K562 (cell line): ENCODE measurements around the gene PYY. TPM values are rescaled to one million over a fixed set of nuclear protein-coding genes. Genes with fewer than 3 reads are reported as not detected.

Experiments
- ATAC-seq: fragments of 200-7000 bp; cut with Tn5 transposase; 3 replicates; pipeline ENCODE4 v1.9.1; 2020; ENCODE audit warnings: moderate library complexity
- BruUV-seq: library from RNA; stranded (reverse); fragments of 400-500 nt; replicated peaks from 2 replicates; lab custom pipeline; 2021; lab: Mats Ljungman, UMichigan
- CTCF ChIA-PET: fragments of 300-600 bp; formaldehyde crosslinking; extraction: SDS; loops from one replicate; lab custom pipeline; 2021; ENCODE audit warnings: low intra/inter-chr PET ratio; lab: Yijun Ruan, JAX
- POLR2A ChIA-PET: fragments of 300-600, 350-650 bp; sonication (Branson Sonifier 250); formaldehyde crosslinking; extraction: SDS; loops from one replicate; lab custom pipeline; 2021; ENCODE audit warnings: antibody characterized with exemption, inconsistent platforms; lab: Yijun Ruan, JAX
- DNase-seq, 4 experiments: peaks; one replicate each; pipeline versions ENCODE4 v3.0.0 to v3.0.0-alpha.2; 2011 to 2018; ENCODE audit warnings: low spot score in 3 of 4, mixed read lengths in 3 of 4; ENCODE audit errors: extremely low read depth in 1 of 4
- FAIRE-seq: peaks from 2 replicates; lab custom pipeline; 2011; peaks lifted over from hg19 to GRCh38; lab: Jason Lieb, UNC
- H2AFZ ChIP-seq: 2 replicates; pipeline ENCODE4 v1.6.0; 2011; ENCODE audit warnings: low read depth, low read length, control low read depth, inconsistent platforms
- H3K27ac ChIP-seq: fragments of 200-600 bp; 3 replicates; pipeline ENCODE4 v1.8.0; 2011; ENCODE audit warnings: low read depth, mild to moderate bottlenecking, control low read depth, inconsistent platforms, low read length, moderate library complexity, mixed read lengths; ENCODE audit errors: extremely low read depth
- H3K27me3 ChIP-seq, 2 experiments: fragments of 300-600 bp in 1 of 2; 2 replicates in 1 of 2; 3 replicates in 1 of 2; pipeline versions ENCODE4 v1.6.0 to v1.8.0; 2011; ENCODE audit warnings: inconsistent platforms in 2 of 2, low read length in 2 of 2, mild to moderate bottlenecking in 1 of 2, mixed read lengths in 1 of 2, moderate library complexity in 1 of 2; ENCODE audit not compliant: control insufficient read depth in 2 of 2, insufficient read depth in 2 of 2
- H3K36me3 ChIP-seq: fragments of 300-600 bp; 3 replicates; pipeline ENCODE4 v1.8.0; 2011; ENCODE audit warnings: mild to moderate bottlenecking, low read length, inconsistent platforms; ENCODE audit not compliant: control insufficient read depth, insufficient read depth
- H3K4me1 ChIP-seq, 2 experiments: fragments of 200-600 bp in 1 of 2; replicated peaks in 1 of 2; 2 replicates in 1 of 2; 3 replicates in 1 of 2; pipeline versions ENCODE4 v1.5.1 to v1.8.0; 2011; ENCODE audit warnings: inconsistent platforms in 2 of 2, low read length in 2 of 2, mild to moderate bottlenecking in 1 of 2, mixed read lengths in 1 of 2, moderate library complexity in 1 of 2; ENCODE audit not compliant: control insufficient read depth in 2 of 2, insufficient read depth in 2 of 2
- H3K4me2 ChIP-seq: 2 replicates; pipeline ENCODE4 v1.6.1; 2011; ENCODE audit warnings: low read length, control low read depth, inconsistent platforms, mixed read lengths; ENCODE audit not compliant: insufficient read depth
- H3K4me3 ChIP-seq: fragments of 200-600 bp; sonication (generic), shearing (Covaris generic); 2 replicates; pipeline ENCODE4 v1.5.1; 2016; ENCODE audit warnings: control low read depth, inconsistent platforms
- H3K79me2 ChIP-seq: fragments of 200-600 bp; 3 replicates; pipeline ENCODE4 v1.8.0; 2011; ENCODE audit warnings: low read length, inconsistent platforms; ENCODE audit not compliant: control insufficient read depth, insufficient read depth
- H3K9ac ChIP-seq, 2 experiments: 2 replicates each; pipeline versions ENCODE4 v1.6.0 to v1.6.1; 2011; ENCODE audit warnings: low read depth in 2 of 2, low read length in 2 of 2, control low read depth in 1 of 2, inconsistent platforms in 1 of 2, mild to moderate bottlenecking in 1 of 2, mixed read lengths in 1 of 2; ENCODE audit not compliant: insufficient read depth in 1 of 2
- H3K9me1 ChIP-seq: one replicate; pipeline ENCODE4 v1.6.0; 2011; ENCODE audit warnings: inconsistent platforms, mild to moderate bottlenecking, low read length, moderate library complexity; ENCODE audit not compliant: control insufficient read depth, insufficient read depth
- H3K9me3 ChIP-seq: replicated peaks from 2 replicates; pipeline ENCODE4 v1.5.1; 2011; ENCODE audit warnings: low read depth, low read length, inconsistent platforms; ENCODE audit not compliant: control insufficient read depth, insufficient read depth
- H4K20me1 ChIP-seq: replicated peaks from 2 replicates; pipeline ENCODE4 v1.6.1; 2011; ENCODE audit warnings: low read length, inconsistent platforms, mixed read lengths; ENCODE audit not compliant: control insufficient read depth, insufficient read depth
- EGR1 ChIP-seq: fragments of 450-650 bp; conservative IDR thresholded peaks from 2 replicates; pipeline ENCODE4 v1.6.1; 2017; ENCODE audit warnings: mild to moderate bottlenecking
- GATAD2A ChIP-seq: fragments of 450-650 bp; IDR thresholded peaks from 2 replicates; pipeline ENCODE4 v1.6.1; 2017
- GTF2E2 ChIP-seq: fragments of 200-800 bp; sonication (Bioruptor generic); IDR thresholded peaks from 2 replicates; pipeline ENCODE4 v1.6.1; 2016; ENCODE audit warnings: missing genetic modification characterization, missing compliant biosample characterization
- GTF2F1 ChIP-seq: IDR thresholded peaks from 2 replicates; pipeline ENCODE4 v1.6.1; 2011; ENCODE audit warnings: low read depth, low read length, improper control_type of control experiment
- RAD51 ChIP-seq: fragments of 450-650 bp; IDR thresholded peaks from 2 replicates; pipeline ENCODE4 v1.7.1; 2016; ENCODE audit warnings: low read depth, mild to moderate bottlenecking, borderline replicate concordance
- RB1 ChIP-seq: fragments of 450-650 bp; IDR thresholded peaks from 2 replicates; pipeline ENCODE4 v1.6.1; 2017; ENCODE audit warnings: low read depth, mild to moderate bottlenecking
- ZNF146 ChIP-seq: IDR thresholded peaks from one replicate; pipeline ENCODE4 v1.6.1; 2018; ENCODE audit warnings: missing compliant biosample characterization; ENCODE audit not compliant: unreplicated experiment
- ZNF41 ChIP-seq: fragments of 250-450 bp; sonication (Bioruptor Pico); conservative IDR thresholded peaks from 2 replicates; pipeline ENCODE4 v1.4.0; 2020; ENCODE audit warnings: mild to moderate bottlenecking
- ZNF609 ChIP-seq: sonication (generic); formaldehyde crosslinking; IDR thresholded peaks from 2 replicates; pipeline ENCODE4 v1.8.1; 2023; ENCODE audit warnings: missing genetic modification reagents, mild to moderate bottlenecking, borderline replicate concordance
- WGBS: fragments of 100-300 bp; shearing (Covaris generic); methylation state at CpG from one replicate; pipeline ENCODE4 v1.1.6; 2016; ENCODE audit warnings: low coverage, mixed read lengths; ENCODE audit not compliant: insufficient coverage; ENCODE audit errors: missing lambda C conversion rate; 5-methylcytosine and 5-hydroxymethylcytosine counted together
- in situ Hi-C: fragments of 300-500 bp; cut with MboI; formaldehyde crosslinking; loops from 4 replicates; pipeline ENCODE4 v1.15.0; 2018; ENCODE audit warnings: inconsistent platforms, mixed read lengths
- intact Hi-C: fragments of 100-400 bp; cut with micrococcal nuclease; formaldehyde crosslinking; loops from 2 replicates; pipeline ENCODE4 v1.14.2; 2022
- polyA plus RNA-seq, 8 experiments: library from polyadenylated mRNA; depleted of rRNA in 4 of 8; stranded (reverse) in 5 of 8; unstranded in 3 of 8; fragments of >200 nt; fragmentation: Nextera tagmentation in 2 of 8; fragmentation: Illumina TruSeq in 1 of 8; extraction: Ambion mirVana in 2 of 8; extraction: Trizol in 1 of 8; gene quantifications; 2 replicates each; pipeline versions ENCODE4 v1.2.1 to v1.2.3, GENCODE V29; 2011 to 2014; ENCODE audit warnings: inconsistent platforms in 1 of 8, missing spikeins in 1 of 8
- total RNA-seq, 7 experiments: library from RNA; depleted of rRNA in 6 of 7; stranded (reverse); fragments of >200 nt in 6 of 7; fragmentation: Illumina TruSeq in 2 of 7; extraction: Trizol in 2 of 7; gene quantifications; 2 replicates each; pipeline versions ENCODE4 v1.2.1 to v1.2.3, GENCODE V29; 2011 to 2021; ENCODE audit warnings: low replicate concordance in 1 of 7

PYY gene
- total and polyA plus RNA-seq, 9 of the 15 experiments (the other 6 are each of a cell fraction or from before 2014, with no cell fraction given) = not detected

- H3K9me3 ChIP-seq = no peaks in the 10 kb centered on the region
- no peak overlapping the region for H3K27ac ChIP-seq
- FAIRE-seq (no peak), DNase-seq (no peak), ATAC-seq (no peak)
- H2AFZ ChIP-seq = no peak overlapping the region
- H3K79me2 ChIP-seq = no peaks in the 10 kb centered on the region
- in situ Hi-C loops (no loop called here), intact Hi-C loops (no loop called here)
- H3K27me3 ChIP-seq = peaks cover 9 to 54% of the 10 kb centered on the region in 2 experiments; a peak in 4 of 5 replicates
- TF ChIP-seq RB1 = no peak
- TF ChIP-seq ZNF609 (CRISPR knock-in tag) = no peak
- TF ChIP-seq GTF2F1 = no peak
- TF ChIP-seq ZNF41 (CRISPR knock-in tag) = no peak
- no peak for TF ChIP-seq GTF2E2 (tag)
- TF ChIP-seq EGR1 = no peak
- no peak for TF ChIP-seq ZNF146
- TF ChIP-seq RAD51 = no peak
- no peak for TF ChIP-seq GATAD2A
- no peak overlapping the region for H3K4me3 ChIP-seq
- H3K4me2 ChIP-seq = no peak overlapping the region
- WGBS = 7% methylated on average over 8 of the region's 8 CpGs
- no peaks in the 10 kb centered on the region for H3K9me1 ChIP-seq
- ChIA-PET CTCF (interaction anchor here (1.9 kb wide), 1 partner anchor 78 kb away, joined by 4 read pairs; no protein-coding TSS in a partner anchor), POLR2A (interaction anchor here (1.0 kb wide), 2 partner anchors 8 to 70 kb away, joined by 3 read pairs; no protein-coding TSS in a partner anchor)
- no TSS peak for BruUV-seq
- no peaks in the 10 kb centered on the region for H3K36me3 ChIP-seq
- H3K4me1 ChIP-seq = peaks cover 0 to 10% of the 10 kb centered on the region in 2 experiments; a peak in 2 of 5 replicates
- H4K20me1 ChIP-seq = no peaks in the 10 kb centered on the region
- peak overlapping the region in 1 of 2 experiments; percentile 66; a peak in 2 of 4 replicates for H3K9ac ChIP-seq
Measured at GRCh38 chr17:43917016-43917347, 36.8 kb downstream of the PYY start.
